Activated CD8-positive, alpha-beta T cell treated with anti-CD3 and anti-CD28 coated beads for 36 hours (primary cell): ENCODE measurements around the gene PITPNC1. TPM values are rescaled to one million over a fixed set of nuclear protein-coding genes. Genes with fewer than 3 reads are reported as not detected.
A peak's percentile ranks its signal among the peaks of the same experiment; 100 is the strongest.

Experiments used
- ATAC-seq: fragments of 200-7000 bp; cut with Tn5 transposase; one replicate; pipeline ENCODE4 v1.10.0; 2021; ENCODE audit warnings: mild to moderate bottlenecking, moderate library complexity
- CTCF ChIA-PET: fragments of 350-600 bp; sonication (Branson Sonifier 250); formaldehyde crosslinking; loops from one replicate; lab custom pipeline; 2021; ENCODE audit warnings: antibody characterized with exemption; lab: Charles Lee
- POLR2A ChIA-PET: fragments of 350-600 bp; sonication (Branson Sonifier 250); formaldehyde crosslinking; loops from one replicate; lab custom pipeline; 2021; ENCODE audit warnings: antibody characterized with exemption; lab: Charles Lee
- DNase-seq: peaks from one replicate; pipeline ENCODE4 v3.0.0-alpha.2; 2020
- H3K27ac Mint-ChIP-seq: one replicate; pipeline ENCODE4 v1.8.0; 2021; ENCODE audit warnings: mild to moderate bottlenecking, mixed read lengths
- H3K27me3 Mint-ChIP-seq: one replicate; pipeline ENCODE4 v1.8.0; 2021; ENCODE audit warnings: mixed read lengths
- H3K36me3 Mint-ChIP-seq: one replicate; pipeline ENCODE4 v1.8.0; 2021; ENCODE audit warnings: low read depth, mixed read lengths
- H3K4me1 Mint-ChIP-seq: one replicate; pipeline ENCODE4 v1.8.0; 2021; ENCODE audit warnings: low read depth, mixed read lengths
- H3K4me3 Mint-ChIP-seq: one replicate; pipeline ENCODE4 v1.8.0; 2021; ENCODE audit warnings: mild to moderate bottlenecking, moderate library complexity, mixed read lengths
- H3K9me3 Mint-ChIP-seq: one replicate; pipeline ENCODE4 v1.8.0; 2021; ENCODE audit warnings: mixed read lengths
- CTCF ChIP-seq: fragments of 200-600 bp; IDR thresholded peaks from one replicate; pipeline ENCODE4 v1.8.0; 2022; ENCODE audit warnings: antibody characterized with exemption, mild to moderate bottlenecking
- intact Hi-C: fragments of 100-400 bp; cut with micrococcal nuclease; formaldehyde crosslinking; loops from one replicate; pipeline ENCODE4 v1.10.0; 2022
- total RNA-seq, 2 experiments: library from RNA; stranded (reverse); gene quantifications; one replicate each; pipeline ENCODE4 v1.2.3, GENCODE V29; 2021

The PITPNC1 gene
- total RNA-seq, 2 experiments from 2014 or later = 51.8 to 56.3 TPM

- CTCF ChIA-PET = interaction anchor here (1.1 to 2.2 kb wide), 3 partner anchors 14 to 111 kb away, joined by 3 to 9 read pairs (median 8); no protein-coding TSS in a partner anchor
Measured at GRCh38 chr17:67489273-67489672, 112.2 kb downstream of the PITPNC1 start.

DNA sequence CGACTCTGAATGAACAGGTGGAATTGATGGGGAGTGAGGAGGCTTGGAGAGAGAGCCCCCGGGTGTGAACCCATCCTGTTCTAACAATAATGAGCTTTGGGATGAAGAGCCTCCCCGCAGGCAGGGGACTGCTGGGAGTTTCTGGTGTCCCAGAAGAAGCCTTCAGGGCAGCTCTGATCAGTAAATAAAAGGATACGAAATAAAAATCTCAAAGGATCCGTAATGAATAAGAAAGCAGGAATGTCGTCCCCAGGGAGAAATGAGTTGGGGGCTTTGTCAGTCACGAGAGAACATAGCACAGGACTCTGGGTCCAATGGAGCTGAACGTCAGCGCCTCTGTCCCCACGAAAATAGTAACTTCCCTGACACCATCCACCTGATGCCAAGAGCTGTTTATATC, 113.4 kb downstream of the PITPNC1 start:
- H3K4me3 Mint-ChIP-seq = no peak overlapping the region
- H3K4me1 Mint-ChIP-seq = peaks cover 81% of the 10 kb centered on the region
- no peak for ATAC-seq
- no peak for TF ChIP-seq CTCF
- CTCF ChIA-PET = interaction anchor here (0.7 to 2.2 kb wide), 7 partner anchors 9 to 116 kb away, joined by 3 to 9 read pairs (median 5); no protein-coding TSS in a partner anchor
- peaks cover 1% of the 10 kb centered on the region for H3K9me3 Mint-ChIP-seq
- DNase-seq = no peak
- no peaks in the 10 kb centered on the region for H3K27me3 Mint-ChIP-seq
- H3K36me3 Mint-ChIP-seq = peaks cover 12% of the 10 kb centered on the region
- H3K27ac Mint-ChIP-seq = peak overlapping the region; percentile 1
- POLR2A ChIA-PET = interaction anchor here (0.8 to 2.4 kb wide), 3 partner anchors 12 to 140 kb away, joined by 3 to 8 read pairs (median 4); no protein-coding TSS in a partner anchor
- intact Hi-C loops = no loop called here

More at GRCh38 chr17:67489273-67489672, 112.2 kb downstream of the PITPNC1 start:
- peaks cover 10% of the 10 kb centered on the region for H3K36me3 Mint-ChIP-seq
- ATAC-seq = peak; percentile 39
- no peaks in the 10 kb centered on the region for H3K27me3 Mint-ChIP-seq
- no peak overlapping the region for H3K4me3 Mint-ChIP-seq
- peak; percentile 66 for DNase-seq
- POLR2A ChIA-PET = no interaction called here
- H3K9me3 Mint-ChIP-seq = no peaks in the 10 kb centered on the region
- intact Hi-C loops = no loop called here
- H3K4me1 Mint-ChIP-seq = peaks cover 84% of the 10 kb centered on the region
- no peak for TF ChIP-seq CTCF
- H3K27ac Mint-ChIP-seq = peak overlapping the region; percentile 72

DNA sequence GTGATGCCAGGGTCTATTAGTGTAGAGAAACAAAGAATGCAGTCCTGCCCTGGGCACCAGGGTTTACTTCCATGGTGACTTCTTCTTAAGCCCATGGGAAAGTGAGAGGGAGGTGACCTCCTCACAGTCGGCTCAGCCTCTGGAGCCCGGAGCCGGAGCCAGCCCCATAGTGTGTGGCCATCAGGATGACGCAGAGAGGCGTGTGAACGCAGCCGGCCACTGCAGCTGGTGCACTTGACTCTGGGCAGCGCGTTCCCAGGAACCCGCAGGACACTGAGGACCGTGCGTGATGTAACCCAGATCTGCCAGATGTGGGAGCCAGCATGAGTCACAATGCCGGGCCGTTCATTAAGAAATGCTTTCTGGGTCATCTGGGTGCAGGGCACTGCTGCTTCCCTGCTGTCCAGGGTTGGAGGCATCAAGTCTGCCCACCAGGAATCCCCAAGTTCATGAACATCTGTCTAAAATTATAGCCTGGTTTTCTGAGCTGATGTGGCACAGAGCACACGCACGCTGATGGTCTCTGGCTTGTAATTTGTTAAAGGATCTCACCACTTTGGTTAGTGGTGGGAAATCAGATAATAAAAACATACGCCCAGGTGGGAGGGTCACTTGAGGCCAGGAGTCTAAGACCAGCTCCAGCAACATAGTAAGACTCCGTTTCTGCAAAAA, 114.1 kb downstream of the PITPNC1 start:
- H3K9me3 Mint-ChIP-seq = peaks cover 4% of the 10 kb centered on the region
- peak overlapping the region; percentile 22 for H3K4me3 Mint-ChIP-seq
- peak overlapping the region; percentile 52 for H3K27ac Mint-ChIP-seq
- H3K27me3 Mint-ChIP-seq = no peaks in the 10 kb centered on the region
- CTCF ChIA-PET = interaction anchor here (0.7 to 2.2 kb wide), 9 partner anchors 9 to 116 kb away, joined by 3 to 9 read pairs (median 3); no protein-coding TSS in a partner anchor
- intact Hi-C loops = no loop called here
- H3K4me1 Mint-ChIP-seq = peaks cover 84% of the 10 kb centered on the region
- peaks cover 17% of the 10 kb centered on the region for H3K36me3 Mint-ChIP-seq
- ATAC-seq = no peak
- no peak for TF ChIP-seq CTCF
- no peak for DNase-seq
- POLR2A ChIA-PET = interaction anchor here (0.8 to 2.4 kb wide), 6 partner anchors 9 to 139 kb away, joined by 3 to 8 read pairs (median 4); no protein-coding TSS in a partner anchor

- POLR2A ChIA-PET = interaction anchor here (1.1 to 2.4 kb wide), 5 partner anchors 9 to 139 kb away, joined by 3 to 8 read pairs (median 5); no protein-coding TSS in a partner anchor
- ATAC-seq (no peak), DNase-seq (no peak)
- peaks cover 18% of the 10 kb centered on the region for H3K36me3 Mint-ChIP-seq
- H3K9me3 Mint-ChIP-seq = peaks cover 5% of the 10 kb centered on the region
- TF ChIP-seq CTCF = no peak
- peak overlapping the region; percentile 52 for H3K27ac Mint-ChIP-seq
- intact Hi-C loops = no loop called here
- no peaks in the 10 kb centered on the region for H3K27me3 Mint-ChIP-seq
- CTCF ChIA-PET = interaction anchor here (0.7 to 2.1 kb wide), 3 partner anchors 10 to 27 kb away, joined by 3 to 6 read pairs (median 3); no protein-coding TSS in a partner anchor
- H3K4me1 Mint-ChIP-seq = peaks cover 83% of the 10 kb centered on the region
- peak overlapping the region; percentile 22 for H3K4me3 Mint-ChIP-seq
Measured at GRCh38 chr17:67491681-67492024, 114.6 kb downstream of the PITPNC1 start.
